Panc1 (cell line): ENCODE results near the gene ADK.

Experiments used
- CTCF ChIP-seq: fragments of 450-650 bp; IDR thresholded peaks from 2 replicates; pipeline ENCODE4 v1.5.1; 2017; ENCODE audit warnings: mild to moderate bottlenecking
- POLR2AphosphoS5 ChIP-seq: IDR thresholded peaks from 2 replicates; pipeline ENCODE4 v1.6.1; 2012; ENCODE audit warnings: mild to moderate bottlenecking, low read depth, low read length, moderate library complexity
- REST ChIP-seq, 2 experiments: IDR thresholded peaks; 2 replicates each; pipeline ENCODE4 v1.6.1; 2011 to 2012; ENCODE audit warnings: low read depth in 2 of 2, control low read depth in 1 of 2, low read length in 1 of 2, mild to moderate bottlenecking in 1 of 2, moderate library complexity in 1 of 2; ENCODE audit not compliant: insufficient read depth in 1 of 2

GRCh38 chr10:74599672-74600071 is 448.7 kb downstream of the ADK start:
- no peak for TF ChIP-seq CTCF
- no peak for TF ChIP-seq POLR2AphosphoS5
- no peak for TF ChIP-seq REST (IDR thresholded peaks at IDR 0.05; ENCODE audit: insufficient read depth in 1 of 2, low read depth in 2 of 2, low read length in 1 of 2)
